SK-N-SH (cell line): ENCODE measurements around the gene TTC27. TPM values are rescaled to one million over a fixed set of nuclear protein-coding genes. Genes with fewer than 3 reads are reported as not detected.
A peak's percentile ranks its signal among the peaks of the same experiment; 100 is the strongest.

ENCODE experiments used
- CTCF ChIA-PET: fragments of 300-600, 350-600 bp; formaldehyde crosslinking; extraction: SDS; loops from one replicate; lab custom pipeline; 2021; lab: Yijun Ruan, JAX
- POLR2A ChIA-PET: fragments of 350-600 bp; sonication (Branson Sonifier 250); formaldehyde crosslinking; extraction: SDS; loops from one replicate; lab custom pipeline; 2020; ENCODE audit warnings: antibody characterized with exemption, inconsistent platforms; lab: Yijun Ruan, JAX
- DNase-seq: peaks from one replicate; pipeline ENCODE4 v3.0.0; 2012
- H2AFZ ChIP-seq: fragments of 200-600 bp; sonication (generic); 2 replicates; pipeline ENCODE4 v1.8.1; 2016; ENCODE audit warnings: antibody characterized with exemption, mild to moderate bottlenecking, low read depth
- H3F3A ChIP-seq: fragments of 200-600 bp; sonication (generic); replicated peaks from 2 replicates; pipeline ENCODE3; 2016; ENCODE audit warnings: antibody characterized with exemption, mild to moderate bottlenecking; ENCODE audit not compliant: insufficient read depth
- H3K27ac ChIP-seq, 2 experiments: fragments of 200-500 bp in 1 of 2; fragments of 200-600 bp in 1 of 2; sonication (Bioruptor generic) in 1 of 2; sonication (generic), shearing (Covaris generic) in 1 of 2; 2 replicates each; pipeline versions ENCODE4 v1.5.1 to v1.6.1; 2014 to 2016; ENCODE audit warnings: low read depth in 2 of 2, inconsistent platforms in 1 of 2, low read length in 1 of 2, mild to moderate bottlenecking in 1 of 2, mixed read lengths in 1 of 2
- H3K27me3 ChIP-seq: fragments of 200-600 bp; sonication (generic), shearing (Covaris generic); 2 replicates; pipeline ENCODE4 v1.6.1; 2016; ENCODE audit warnings: mixed run types; ENCODE audit not compliant: insufficient read depth
- H3K36me3 ChIP-seq, 2 experiments: fragments of 200-500 bp in 1 of 2; fragments of 200-600 bp in 1 of 2; sonication (Bioruptor generic) in 1 of 2; sonication (generic) in 1 of 2; replicated peaks in 1 of 2; 2 replicates each; pipeline versions ENCODE3 to v1.5.1; 2014 to 2016; ENCODE audit warnings: low read length in 1 of 2, mild to moderate bottlenecking in 1 of 2; ENCODE audit not compliant: insufficient read depth in 2 of 2, control insufficient read depth in 1 of 2
- H3K4me1 ChIP-seq, 2 experiments: fragments of 200-500 bp in 1 of 2; fragments of 200-600 bp in 1 of 2; sonication (Bioruptor generic) in 1 of 2; sonication (generic), shearing (Covaris generic) in 1 of 2; 2 replicates each; pipeline versions ENCODE4 v1.5.1 to v1.6.1; 2014 to 2016; ENCODE audit warnings: low read depth in 1 of 2, low read length in 1 of 2, mixed run types in 1 of 2; ENCODE audit not compliant: insufficient read depth in 2 of 2, control insufficient read depth in 1 of 2
- H3K4me2 ChIP-seq: fragments of 200-600 bp; sonication (generic), shearing (Covaris generic); 2 replicates; pipeline ENCODE4 v1.6.1; 2017; ENCODE audit warnings: mixed run types
- H3K4me3 ChIP-seq, 2 experiments: fragments of 200-500 bp in 1 of 2; fragments of 200-600 bp in 1 of 2; sonication (Bioruptor generic) in 1 of 2; sonication (generic), shearing (Covaris generic) in 1 of 2; 2 replicates each; pipeline versions ENCODE4 v1.5.1 to v1.8.1; 2014 to 2016; ENCODE audit warnings: low read depth in 2 of 2, inconsistent platforms in 1 of 2, low read length in 1 of 2, mild to moderate bottlenecking in 1 of 2, mixed read lengths in 1 of 2, moderate library complexity in 1 of 2
- H3K79me2 ChIP-seq: fragments of 200-600 bp; sonication (generic); 2 replicates; pipeline ENCODE4 v1.8.1; 2017; ENCODE audit warnings: mild to moderate bottlenecking; ENCODE audit not compliant: insufficient read depth
- H3K9ac ChIP-seq: fragments of 200-600 bp; sonication (generic); 2 replicates; pipeline ENCODE4 v1.6.1; 2017; ENCODE audit warnings: mixed run types
- H3K9me2 ChIP-seq: fragments of 200-600 bp; sonication (generic); 2 replicates; pipeline ENCODE4 v1.6.1; 2017; ENCODE audit warnings: mixed run types
- H3K9me3 ChIP-seq: fragments of 200-600 bp; sonication (generic); 2 replicates; pipeline ENCODE4 v1.6.1; 2017; ENCODE audit warnings: mixed run types, mild to moderate bottlenecking, moderate library complexity
- H4K20me1 ChIP-seq: fragments of 200-600 bp; sonication (generic); 2 replicates; pipeline ENCODE4 v1.6.1; 2017; ENCODE audit warnings: mild to moderate bottlenecking, mixed run types; ENCODE audit not compliant: insufficient read depth
- CHD2 ChIP-seq: fragments of 150-350 bp; IDR thresholded peaks from 2 replicates; pipeline ENCODE4 v1.6.1; 2018; ENCODE audit warnings: low read length; ENCODE audit not compliant: partially characterized antibody
- ELF1 ChIP-seq: IDR thresholded peaks from 2 replicates; pipeline ENCODE4 v1.4.0; 2012
- FOSL2 ChIP-seq: IDR thresholded peaks from 2 replicates; pipeline ENCODE4 v1.4.0; 2012; ENCODE audit warnings: low read depth, mild to moderate bottlenecking, moderate library complexity, borderline replicate concordance
- FOXJ3 ChIP-seq: sonication (generic); formaldehyde crosslinking; IDR thresholded peaks from 2 replicates; pipeline ENCODE4 v1.5.1; 2020; ENCODE audit warnings: mild to moderate bottlenecking, missing genetic modification reagents
- IRF3 ChIP-seq: fragments of 150-350 bp; IDR thresholded peaks from 2 replicates; pipeline ENCODE4 v1.6.1; 2016; ENCODE audit warnings: mild to moderate bottlenecking, low read depth, low read length
- JUND ChIP-seq: IDR thresholded peaks from 2 replicates; pipeline ENCODE4 v1.4.0; 2012
- POLR2AphosphoS5 ChIP-seq: IDR thresholded peaks from 2 replicates; pipeline ENCODE4 v1.6.1; 2012; ENCODE audit warnings: low read depth, low read length
- RFX5 ChIP-seq: IDR thresholded peaks from 2 replicates; pipeline ENCODE4 v1.6.1; 2012; ENCODE audit warnings: mild to moderate bottlenecking, improper control_type of control experiment, low read length
- RXRA ChIP-seq: IDR thresholded peaks from 2 replicates; pipeline ENCODE4 v1.4.0; 2012; ENCODE audit warnings: low read depth, mild to moderate bottlenecking, borderline replicate concordance
- SIN3A ChIP-seq: IDR thresholded peaks from 2 replicates; pipeline ENCODE4 v1.6.1; 2012; ENCODE audit warnings: low read depth, mild to moderate bottlenecking, low read length, moderate library complexity, borderline replicate concordance
- TCF12 ChIP-seq: IDR thresholded peaks from 2 replicates; pipeline ENCODE4 v1.4.0; 2012
- YY1 ChIP-seq: IDR thresholded peaks from 2 replicates; pipeline ENCODE4 v1.4.0; 2012; ENCODE audit warnings: low read depth, mild to moderate bottlenecking
- WGBS: methylation state at CpG from one replicate; pipeline ENCODE4 v1.1.6; 2017; ENCODE audit warnings: low lambda C conversion rate; 5-methylcytosine and 5-hydroxymethylcytosine counted together
- polyA plus RNA-seq, 3 experiments: library from polyadenylated mRNA; depleted of rRNA; stranded (reverse); fragments of >200 nt; gene quantifications; 2 replicates each; pipeline ENCODE4 v1.2.3, GENCODE V29; 2012
- TF ChIP-seq, protein P1 (sequence below): IDR thresholded peaks from 2 replicates; pipeline ENCODE4; 2012
- TF ChIP-seq, protein P2 (sequence below): IDR thresholded peaks from 2 replicates; pipeline ENCODE4 v1.4.0; 2012; ENCODE audit warnings: low read depth, borderline replicate concordance
- TF ChIP-seq, protein P3 (sequence below): fragments of 150-350 bp; IDR thresholded peaks from 2 replicates; pipeline ENCODE4 v1.6.1; 2017; ENCODE audit warnings: antibody characterized with exemption, low read length, low read depth, borderline replicate concordance

TTC27 gene
- polyA plus RNA-seq, 1 of the 3 experiments (the other 2 are of a cell fraction) = 14.4 TPM

GRCh38 chr2:32742376-32742775 lies 114.5 kb downstream of the TTC27 start:
- CTCF ChIA-PET = interaction anchor here (0.7 to 1.1 kb wide), 2 partner anchors 9 to 684 kb away, joined by 3 to 5 read pairs; no protein-coding TSS in a partner anchor

DNA sequence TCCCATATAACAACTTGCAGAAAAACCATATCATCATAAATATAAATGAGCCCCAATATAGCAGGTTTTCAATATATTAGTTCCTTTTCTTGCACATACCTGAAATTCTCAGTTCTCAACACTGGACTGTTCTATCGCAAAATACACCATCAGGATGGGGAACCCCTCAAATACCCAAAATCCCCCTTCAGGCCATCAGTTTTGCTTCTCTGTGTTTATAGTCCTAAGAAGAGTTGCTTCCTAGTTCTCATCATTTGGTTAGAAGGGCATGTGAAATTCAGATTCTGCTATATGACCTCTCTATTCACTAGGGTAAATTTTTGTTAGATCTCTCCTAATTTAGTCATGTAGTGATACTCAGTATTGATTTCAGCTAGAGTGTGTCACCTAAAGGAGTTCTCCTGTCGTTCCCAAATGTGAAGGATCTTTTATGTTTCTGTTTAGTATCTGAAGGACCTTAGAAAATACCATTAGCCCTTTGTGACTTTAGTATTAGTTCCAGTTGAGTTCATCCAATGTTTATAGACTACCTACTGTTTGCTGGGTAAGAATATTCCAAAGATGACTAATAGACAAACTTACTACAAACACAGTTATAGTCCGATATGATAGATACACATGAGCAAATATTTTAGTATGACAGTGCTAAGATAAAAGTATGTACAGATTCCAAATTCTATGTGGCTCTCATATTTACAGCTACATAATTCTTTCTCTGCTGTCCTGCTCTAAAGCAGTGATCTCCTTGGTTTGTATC lies 115.8 kb downstream of the TTC27 start:
- H2AFZ ChIP-seq = no peak overlapping the region
- no peaks in the 10 kb centered on the region for H3K79me2 ChIP-seq
- no peak for TF ChIP-seq YY1
- no peak for TF ChIP-seq SIN3A
- TF ChIP-seq, protein P1, sequence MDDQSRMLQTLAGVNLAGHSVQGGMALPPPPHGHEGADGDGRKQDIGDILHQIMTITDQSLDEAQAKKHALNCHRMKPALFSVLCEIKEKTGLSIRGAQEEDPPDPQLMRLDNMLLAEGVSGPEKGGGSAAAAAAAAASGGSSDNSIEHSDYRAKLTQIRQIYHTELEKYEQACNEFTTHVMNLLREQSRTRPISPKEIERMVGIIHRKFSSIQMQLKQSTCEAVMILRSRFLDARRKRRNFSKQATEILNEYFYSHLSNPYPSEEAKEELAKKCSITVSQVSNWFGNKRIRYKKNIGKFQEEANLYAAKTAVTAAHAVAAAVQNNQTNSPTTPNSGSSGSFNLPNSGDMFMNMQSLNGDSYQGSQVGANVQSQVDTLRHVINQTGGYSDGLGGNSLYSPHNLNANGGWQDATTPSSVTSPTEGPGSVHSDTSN = no peak
- TF ChIP-seq FOSL2 = no peak
- TF ChIP-seq POLR2AphosphoS5 = no peak
- TF ChIP-seq, protein P2, sequence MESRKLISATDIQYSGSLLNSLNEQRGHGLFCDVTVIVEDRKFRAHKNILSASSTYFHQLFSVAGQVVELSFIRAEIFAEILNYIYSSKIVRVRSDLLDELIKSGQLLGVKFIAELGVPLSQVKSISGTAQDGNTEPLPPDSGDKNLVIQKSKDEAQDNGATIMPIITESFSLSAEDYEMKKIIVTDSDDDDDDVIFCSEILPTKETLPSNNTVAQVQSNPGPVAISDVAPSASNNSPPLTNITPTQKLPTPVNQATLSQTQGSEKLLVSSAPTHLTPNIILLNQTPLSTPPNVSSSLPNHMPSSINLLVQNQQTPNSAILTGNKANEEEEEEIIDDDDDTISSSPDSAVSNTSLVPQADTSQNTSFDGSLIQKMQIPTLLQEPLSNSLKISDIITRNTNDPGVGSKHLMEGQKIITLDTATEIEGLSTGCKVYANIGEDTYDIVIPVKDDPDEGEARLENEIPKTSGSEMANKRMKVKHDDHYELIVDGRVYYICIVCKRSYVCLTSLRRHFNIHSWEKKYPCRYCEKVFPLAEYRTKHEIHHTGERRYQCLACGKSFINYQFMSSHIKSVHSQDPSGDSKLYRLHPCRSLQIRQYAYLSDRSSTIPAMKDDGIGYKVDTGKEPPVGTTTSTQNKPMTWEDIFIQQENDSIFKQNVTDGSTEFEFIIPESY = no peak
- no peak for TF ChIP-seq ELF1
- TF ChIP-seq CHD2 = no peak
- TF ChIP-seq JUND = no peak
- TF ChIP-seq RXRA = no peak
- no peak for TF ChIP-seq TCF12
- no peak for TF ChIP-seq RFX5
- TF ChIP-seq, protein P3, sequence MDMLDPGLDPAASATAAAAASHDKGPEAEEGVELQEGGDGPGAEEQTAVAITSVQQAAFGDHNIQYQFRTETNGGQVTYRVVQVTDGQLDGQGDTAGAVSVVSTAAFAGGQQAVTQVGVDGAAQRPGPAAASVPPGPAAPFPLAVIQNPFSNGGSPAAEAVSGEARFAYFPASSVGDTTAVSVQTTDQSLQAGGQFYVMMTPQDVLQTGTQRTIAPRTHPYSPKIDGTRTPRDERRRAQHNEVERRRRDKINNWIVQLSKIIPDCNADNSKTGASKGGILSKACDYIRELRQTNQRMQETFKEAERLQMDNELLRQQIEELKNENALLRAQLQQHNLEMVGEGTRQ = no peak
- no peak for TF ChIP-seq FOXJ3 (CRISPR knock-in tag)
- no peak for TF ChIP-seq IRF3
- DNase-seq = no peak
- peaks cover 7 to 32% of the 10 kb centered on the region in 2 experiments for H3K36me3 ChIP-seq
- H3K9me3 ChIP-seq = peaks cover 9% of the 10 kb centered on the region; the same call in 1 of the 2 replicates
- H3F3A ChIP-seq = peaks cover 20% of the 10 kb centered on the region
- H3K4me1 ChIP-seq = peaks cover 3 to 23% of the 10 kb centered on the region in 2 experiments
- H3K9me2 ChIP-seq = 0 out of 2 replicates have a peak, but pooled peaks cover 3% of the 10 kb centered on the region
- 0 out of 4 replicates have a peak overlapping the region, but pooled peaks of 1 of the 2 experiments have one; percentile 0 for H3K27ac ChIP-seq
- 86% methylated on average over 3 of the region's 3 CpGs for WGBS
- ChIA-PET CTCF (no interaction called here), POLR2A (no interaction called here)
- no peaks in the 10 kb centered on the region for H3K27me3 ChIP-seq
- no peak overlapping the region for H3K4me3 ChIP-seq
- H4K20me1 ChIP-seq = no peaks in the 10 kb centered on the region
- H3K4me2 ChIP-seq = no peak overlapping the region
- no peak overlapping the region for H3K9ac ChIP-seq

More at GRCh38 chr2:32742376-32742775, 114.5 kb downstream of the TTC27 start:
- WGBS = 93% methylated on average over 2 of the region's 2 CpGs
- Histone ChIP-seq H2AFZ (no peak overlapping the region), H3K36me3 (peaks cover 14 to 27% of the 10 kb centered on the region in 2 experiments), H3K9ac (no peak overlapping the region), H3F3A (peaks cover 23% of the 10 kb centered on the region), H3K9me2 (0 out of 2 replicates have a peak, but pooled peaks cover 2% of the 10 kb centered on the region), H3K4me1 (peaks cover 3 to 27% of the 10 kb centered on the region in 2 experiments), H4K20me1 (no peaks in the 10 kb centered on the region), H3K27me3 (no peaks in the 10 kb centered on the region), H3K4me3 (no peak overlapping the region), H3K4me2 (no peak overlapping the region), H3K79me2 (no peaks in the 10 kb centered on the region), H3K9me3 (peaks cover 6% of the 10 kb centered on the region; the same call in 1 of the 2 replicates), H3K27ac (no peak overlapping the region)
- TF ChIP-seq, protein P3 = no peak
- TF ChIP-seq RFX5 = no peak
- DNase-seq = no peak
- POLR2A ChIA-PET = no interaction called here
